Fibroblast of skin of right quadriceps (primary cell): ENCODE results near the gene POLR2H.
"Not testable (repeated sequence)": the region's sequence is repeated elsewhere in the genome, so short reads cannot be mapped to it uniquely, and the experiment has no call there.

Experiments used
- DNase-seq: peaks from one replicate; pipeline ENCODE4 v3.0.0-alpha.2; 2013

The POLR2H gene

DNA sequence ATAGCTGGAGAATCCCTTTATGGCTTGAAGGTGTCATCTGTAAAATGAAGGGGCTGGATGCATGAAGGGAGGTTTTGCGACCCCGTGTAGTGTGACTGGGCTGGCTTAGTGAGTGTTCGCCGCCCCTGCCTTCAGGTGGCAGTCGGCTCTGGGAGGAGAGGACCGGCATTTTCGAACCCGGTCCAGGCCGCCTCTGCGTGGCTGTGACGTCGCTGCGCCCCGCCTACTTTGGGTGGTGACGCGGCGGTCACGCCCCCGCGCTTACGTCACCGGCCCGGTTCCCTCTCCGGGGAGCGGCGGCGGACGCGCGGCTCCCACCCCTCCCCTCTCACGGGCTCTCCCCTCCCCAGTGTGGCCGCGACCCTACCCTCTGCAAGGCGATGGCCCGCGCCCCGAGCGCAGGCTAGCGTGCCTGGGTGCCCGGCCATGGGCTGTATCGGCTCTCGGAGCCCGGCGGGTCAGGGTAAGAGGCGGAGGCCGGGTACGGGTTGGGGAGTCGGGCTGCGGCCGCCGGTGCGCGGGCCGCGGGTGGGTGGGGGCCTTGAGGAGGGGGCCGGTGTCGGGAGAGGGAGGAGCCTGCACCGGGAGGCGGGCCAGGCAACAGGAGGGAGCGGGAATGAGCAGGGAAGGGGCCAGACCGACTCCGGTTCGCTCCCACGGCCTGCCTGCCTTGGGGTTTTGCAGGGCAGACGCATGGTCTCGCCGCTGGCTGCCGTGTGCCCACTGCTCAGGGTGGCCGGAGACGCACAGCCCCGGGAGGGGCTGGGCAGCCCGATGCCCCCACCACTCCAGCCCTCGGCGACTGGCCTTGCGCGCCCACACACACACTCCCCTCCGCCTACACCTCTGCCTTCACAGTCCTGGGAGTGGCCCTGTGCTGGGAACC, 25.6 kb upstream of the POLR2H start:
- DNase-seq: peak; percentile 78

DNA sequence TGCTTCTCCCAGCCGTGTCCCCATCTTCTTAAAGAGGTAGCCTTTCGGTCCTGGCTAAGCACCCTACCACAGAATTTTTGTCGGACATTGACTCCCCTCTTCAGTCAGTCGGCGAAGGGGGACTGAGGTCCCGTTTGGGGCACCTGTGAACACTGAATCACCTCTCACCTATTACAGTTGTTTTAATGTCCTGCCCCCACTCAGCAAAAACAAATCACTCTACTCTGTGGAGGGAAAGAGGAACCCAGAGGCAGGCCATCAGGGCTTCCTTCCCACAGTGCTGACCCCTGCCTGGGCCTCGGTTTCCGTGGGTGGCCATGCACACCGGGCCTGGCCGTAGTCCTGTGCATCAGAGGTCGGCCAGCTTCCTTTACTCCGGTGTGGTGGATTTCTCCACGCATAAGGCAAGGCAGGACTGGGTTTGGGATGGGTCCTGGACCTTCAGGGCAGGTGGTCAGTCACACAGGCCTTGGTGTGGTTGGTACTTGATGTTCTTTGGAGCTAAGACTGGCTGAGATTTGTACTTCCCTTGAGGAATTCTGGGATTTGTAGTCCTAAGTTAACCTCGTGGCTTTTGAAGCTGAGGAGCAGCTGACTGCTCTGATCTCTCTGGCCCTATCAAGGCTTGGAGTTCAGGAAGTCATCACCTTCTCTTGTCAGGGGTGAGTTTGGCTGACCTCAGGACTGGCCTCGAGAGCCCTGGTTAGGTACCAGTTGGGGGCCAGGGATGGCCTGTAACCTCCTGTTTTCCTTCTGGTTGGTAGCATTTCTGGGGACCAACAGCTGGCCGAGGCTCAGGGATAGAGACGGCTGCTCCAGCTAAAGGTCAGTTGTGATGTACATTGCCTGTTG, 24.7 kb upstream of the POLR2H start:
- DNase-seq: peak; percentile 48

- DNase-seq: peak; percentile 34
These were observed 24.2 kb upstream of the POLR2H start, which contains the start of gene FAM131A for GRCh38 chr3:184337399-184337714. FAM131A (plus strand) TSS chr3:184337600; CDS start chr3:184337631, 31 bp downstream.

GRCh38 chr3:184337981-184338380, 23.5 kb upstream of the POLR2H start:
- DNase-seq: no peak

GRCh38 chr3:184338511-184338945, 23.0 kb upstream of the POLR2H start:
- peak; percentile 82 for DNase-seq

- no peak for DNase-seq
These were observed 22.5 kb upstream of the POLR2H start for GRCh38 chr3:184339001-184339400.

DNA sequence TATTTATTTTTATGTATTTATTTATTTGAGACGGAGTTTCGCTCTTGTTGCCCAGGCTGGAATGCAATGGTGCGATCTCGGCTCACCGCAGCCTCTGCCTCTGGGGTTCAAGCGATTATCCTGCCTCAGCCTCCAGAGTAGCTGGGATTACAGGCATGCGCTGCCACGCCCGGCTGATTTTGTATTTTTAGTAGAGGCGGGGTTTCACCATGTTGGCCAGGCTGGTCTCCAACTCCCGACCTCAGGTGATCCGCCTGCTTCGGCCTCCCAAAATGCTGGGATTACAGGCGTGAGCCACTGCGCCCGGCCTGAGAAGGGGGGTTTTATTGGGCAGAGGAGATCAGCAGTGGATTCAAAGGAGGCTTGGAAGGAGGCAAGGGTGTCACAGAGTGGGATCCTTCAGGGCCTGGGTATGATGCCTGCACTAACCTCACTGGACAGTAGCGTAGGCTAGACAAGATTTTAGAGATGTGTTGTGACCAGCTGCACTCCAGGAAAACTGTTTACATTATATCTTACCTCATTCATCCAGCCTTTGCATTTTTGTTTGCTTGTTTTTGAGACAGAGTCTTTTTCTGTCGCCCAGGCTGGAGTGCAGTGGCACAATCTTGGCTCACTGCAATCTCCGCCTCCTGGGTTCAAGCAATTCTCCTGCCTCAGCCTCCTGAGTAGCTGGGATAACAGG, 21.9 kb upstream of the POLR2H start:
- not testable (repeated sequence) for DNase-seq

DNA sequence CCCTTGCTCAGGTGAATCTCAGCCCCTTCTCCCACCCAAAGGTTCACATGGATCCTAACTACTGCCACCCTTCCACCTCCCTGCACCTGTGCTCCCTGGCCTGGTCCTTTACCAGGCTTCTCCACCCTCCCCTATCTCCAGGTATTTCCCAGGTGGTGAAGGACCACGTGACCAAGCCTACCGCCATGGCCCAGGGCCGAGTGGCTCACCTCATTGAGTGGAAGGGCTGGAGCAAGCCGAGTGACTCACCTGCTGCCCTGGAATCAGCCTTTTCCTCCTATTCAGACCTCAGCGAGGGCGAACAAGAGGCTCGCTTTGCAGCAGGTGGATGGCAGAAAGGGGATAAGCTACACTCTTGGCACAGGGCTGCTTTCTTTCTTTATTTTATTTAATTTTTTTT, 19.6 kb upstream of the POLR2H start:
- DNase-seq: no peak

- DNase-seq: no peak
These were observed 18.2 kb upstream of the POLR2H start for GRCh38 chr3:184343200-184343876.

GRCh38 chr3:184344579-184345316, 16.8 kb upstream of the POLR2H start:
- DNase-seq: no peak

DNA sequence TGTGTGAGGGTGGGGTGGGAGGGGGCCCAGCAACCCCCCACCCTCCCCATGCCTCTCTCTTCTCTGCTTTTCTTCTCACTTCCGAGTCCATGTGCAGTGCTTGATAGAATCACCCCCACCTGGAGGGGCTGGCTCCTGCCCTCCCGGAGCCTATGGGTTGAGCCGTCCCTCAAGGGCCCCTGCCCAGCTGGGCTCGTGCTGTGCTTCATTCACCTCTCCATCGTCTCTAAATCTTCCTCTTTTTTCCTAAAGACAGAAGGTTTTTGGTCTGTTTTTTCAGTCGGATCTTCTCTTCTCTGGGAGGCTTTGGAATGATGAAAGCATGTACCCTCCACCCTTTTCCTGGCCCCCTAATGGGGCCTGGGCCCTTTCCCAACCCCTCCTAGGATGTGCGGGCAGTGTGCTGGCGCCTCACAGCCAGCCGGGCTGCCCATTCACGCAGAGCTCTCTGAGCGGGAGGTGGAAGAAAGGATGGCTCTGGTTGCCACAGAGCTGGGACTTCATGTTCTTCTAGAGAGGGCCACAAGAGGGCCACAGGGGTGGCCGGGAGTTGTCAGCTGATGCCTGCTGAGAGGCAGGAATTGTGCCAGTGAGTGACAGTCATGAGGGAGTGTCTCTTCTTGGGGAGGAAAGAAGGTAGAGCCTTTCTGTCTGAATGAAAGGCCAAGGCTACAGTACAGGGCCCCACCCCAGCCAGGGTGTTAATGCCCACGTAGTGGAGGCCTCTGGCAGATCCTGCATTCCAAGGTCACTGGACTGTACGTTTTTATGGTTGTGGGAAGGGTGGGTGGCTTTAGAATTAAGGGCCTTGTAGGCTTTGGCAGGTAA, 16.0 kb upstream of the POLR2H start:
- peak; percentile 58 for DNase-seq

DNA sequence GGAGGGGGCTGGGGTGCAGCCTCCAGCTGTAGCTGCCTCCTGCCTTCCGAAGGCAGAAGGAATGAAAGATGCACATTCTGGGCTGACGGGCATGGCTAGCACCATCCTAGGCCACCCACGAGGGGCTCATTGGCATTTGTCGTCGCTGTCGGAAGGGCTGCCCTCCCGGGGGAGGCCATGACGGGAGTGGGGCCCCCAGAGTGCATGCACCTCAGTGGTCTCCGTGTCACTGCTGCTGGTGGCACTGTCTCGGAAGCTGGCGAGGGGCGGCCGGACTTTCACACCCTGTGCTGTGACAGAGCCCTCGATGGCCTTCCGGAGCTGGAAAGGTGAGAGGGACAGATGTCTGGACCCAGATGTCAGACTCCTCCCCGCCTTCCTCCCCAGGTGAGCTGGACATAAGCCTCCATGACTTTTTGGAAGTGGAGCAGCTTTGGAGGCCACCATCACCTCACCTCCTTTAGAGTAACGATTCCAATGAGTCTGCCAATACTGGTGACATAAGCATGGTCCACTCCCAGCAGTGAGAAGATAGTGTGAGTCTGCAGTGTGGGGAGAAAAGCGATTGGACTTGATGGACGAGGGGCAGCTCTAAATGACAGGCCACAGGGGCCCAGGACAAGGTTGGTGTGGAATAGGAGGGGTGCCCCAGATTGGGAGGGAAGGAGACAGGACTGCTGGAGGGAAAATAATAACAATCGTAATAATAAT, 14.9 kb upstream of the POLR2H start:
- no peak for DNase-seq

DNA sequence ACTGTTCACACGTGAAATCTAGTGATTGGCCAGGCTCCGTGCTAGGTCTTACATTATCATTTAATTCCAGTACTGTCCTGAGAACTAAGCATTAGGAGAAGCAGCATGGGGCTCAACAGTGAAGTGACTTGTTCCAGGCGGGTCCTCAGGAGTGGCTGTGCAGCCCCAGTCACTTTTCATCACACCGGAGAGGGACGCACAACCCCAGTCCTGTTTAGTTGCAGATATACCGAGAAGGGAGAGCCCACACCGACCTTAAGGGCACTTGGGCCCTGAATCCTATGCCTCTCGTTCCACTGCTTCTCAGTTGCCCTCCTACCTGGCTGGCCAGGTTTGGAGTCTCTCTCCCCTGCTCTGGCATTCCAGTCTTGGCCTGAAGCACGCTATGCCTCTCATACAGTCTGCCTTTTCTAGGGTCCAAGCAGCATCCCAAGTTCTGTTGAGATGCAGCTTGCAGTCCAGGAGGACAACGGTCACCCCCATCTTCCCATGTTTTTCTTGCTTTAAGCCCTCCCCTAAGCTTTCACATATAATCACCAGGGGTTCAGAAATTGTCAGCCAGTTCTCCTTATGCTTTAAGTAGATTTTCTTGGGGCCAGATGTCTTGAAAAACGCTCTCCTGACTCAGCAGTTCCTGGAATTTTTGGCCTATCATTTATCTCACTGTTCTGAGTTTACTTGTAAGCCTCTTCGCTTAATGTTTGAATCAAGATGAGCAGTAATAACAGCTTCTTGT, 14.0 kb upstream of the POLR2H start:
- DNase-seq: no peak

DNA sequence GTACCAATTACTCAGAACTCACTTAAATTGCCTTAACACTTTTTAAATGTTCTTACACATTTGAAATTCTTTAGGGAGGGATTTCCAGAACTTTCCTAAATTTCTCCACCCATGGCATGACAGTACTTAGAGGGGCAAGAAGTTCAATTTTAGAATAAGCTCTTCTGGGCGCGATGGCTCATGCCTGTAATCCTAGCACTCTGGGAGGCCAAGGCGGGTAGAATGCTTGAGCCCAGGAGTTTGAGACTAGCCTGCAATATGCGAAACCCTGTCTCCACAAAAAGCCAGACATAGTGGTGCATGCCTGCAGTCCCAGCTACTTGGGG, 13.5 kb upstream of the POLR2H start:
- DNase-seq: no peak

- DNase-seq: no peak
These were observed 11.7 kb upstream of the POLR2H start for GRCh38 chr3:184349563-184350470.

DNA sequence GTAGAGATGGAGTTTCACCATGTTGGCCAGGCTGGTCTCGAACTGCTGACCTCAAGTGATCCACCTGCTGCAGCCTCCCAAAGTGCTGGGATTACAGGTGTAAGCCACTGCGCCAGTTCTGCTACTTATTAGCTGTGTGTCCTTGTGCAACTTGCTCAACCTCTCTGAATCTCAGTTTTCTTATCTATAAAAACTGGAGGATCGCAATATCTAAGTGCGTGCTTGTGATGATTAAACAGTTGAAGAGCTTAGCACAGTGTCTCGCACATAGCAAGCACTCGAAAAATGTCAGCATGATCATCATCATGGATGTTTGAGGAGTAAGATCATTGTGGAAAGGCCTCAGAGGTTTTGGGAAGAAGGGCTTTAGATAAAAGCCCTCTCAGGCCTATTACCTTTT, 10.9 kb upstream of the POLR2H start:
- DNase-seq: no peak

GRCh38 chr3:184351511-184352148, 9.9 kb upstream of the POLR2H start:
- no peak for DNase-seq

DNA sequence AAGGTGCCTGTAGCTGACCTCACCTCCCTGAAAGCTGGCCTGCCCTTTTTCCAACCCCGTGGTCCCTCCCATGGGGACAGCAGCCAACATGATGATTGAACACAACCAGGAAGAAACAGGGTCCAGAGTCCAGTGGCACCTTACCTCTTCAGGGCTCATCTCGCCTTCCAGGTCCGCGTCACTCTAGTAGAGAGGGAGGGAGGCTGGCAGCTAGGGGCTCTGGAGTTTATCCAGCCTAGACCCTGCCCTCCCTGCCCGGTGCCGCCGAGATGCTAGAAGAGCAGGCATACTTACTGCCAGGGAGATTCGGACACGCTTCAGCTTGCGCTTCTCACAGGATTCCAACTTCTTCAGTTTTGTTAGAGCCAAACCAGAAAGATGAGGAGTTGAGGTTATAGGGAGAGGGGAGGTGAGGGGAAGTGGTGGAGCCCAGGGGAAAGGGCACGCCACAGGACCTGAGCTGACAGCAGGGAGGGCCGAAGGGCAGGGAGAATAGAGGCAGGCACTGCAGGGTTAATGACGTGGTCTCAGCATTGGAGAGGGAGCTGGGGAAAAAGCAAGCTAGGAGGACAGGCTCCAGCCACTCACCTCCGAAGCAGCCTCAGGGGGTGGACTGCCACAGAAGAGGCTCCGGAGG, 9.2 kb upstream of the POLR2H start:
- DNase-seq: no peak
